HPDE6-E6E7 (cell line): ENCODE measurements around the gene WASF2.
A peak's percentile ranks its signal among the peaks of the same experiment; 100 is the strongest.
"Not testable (repeated sequence)": the region's sequence is repeated elsewhere in the genome, so short reads cannot be mapped to it uniquely, and the experiment has no call there.

ENCODE experiments used
- DNase-seq: peaks from one replicate; pipeline ENCODE4 v3.0.0; 2011; ENCODE audit warnings: missing footprints; ENCODE audit errors: extremely low spot score

WASF2 gene

GRCh38 chr1:27451343-27451742 lies 38.6 kb downstream of the WASF2 start:
- DNase-seq: no peak

GRCh38 chr1:27448982-27449381 lies 41.0 kb downstream of the WASF2 start:
- no peak for DNase-seq

DNA sequence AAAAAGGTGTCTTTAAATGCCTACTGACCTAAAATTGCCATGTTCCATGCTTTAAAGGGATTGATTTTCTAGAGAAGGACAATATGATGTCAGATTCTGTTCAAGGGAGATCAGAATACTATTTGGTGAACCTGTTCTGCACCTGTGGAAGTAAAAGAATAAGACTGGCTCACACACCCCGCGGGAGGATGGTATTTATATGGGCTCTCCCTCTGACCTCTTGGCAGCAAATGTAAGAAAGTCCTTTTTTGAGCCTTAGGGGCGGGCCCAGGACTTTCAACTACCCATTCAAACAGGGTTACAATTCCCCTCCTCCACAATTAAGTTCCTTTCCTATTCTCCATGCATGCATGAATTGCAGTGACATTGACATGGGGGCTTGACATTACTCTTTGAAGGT lies 42.1 kb downstream of the WASF2 start:
- no peak for DNase-seq

- DNase-seq: no peak
Observed at GRCh38 chr1:27447399-27447798, 42.6 kb downstream of the WASF2 start.

- no peak for DNase-seq
Observed at GRCh38 chr1:27446496-27447020, 43.4 kb downstream of the WASF2 start.

DNA sequence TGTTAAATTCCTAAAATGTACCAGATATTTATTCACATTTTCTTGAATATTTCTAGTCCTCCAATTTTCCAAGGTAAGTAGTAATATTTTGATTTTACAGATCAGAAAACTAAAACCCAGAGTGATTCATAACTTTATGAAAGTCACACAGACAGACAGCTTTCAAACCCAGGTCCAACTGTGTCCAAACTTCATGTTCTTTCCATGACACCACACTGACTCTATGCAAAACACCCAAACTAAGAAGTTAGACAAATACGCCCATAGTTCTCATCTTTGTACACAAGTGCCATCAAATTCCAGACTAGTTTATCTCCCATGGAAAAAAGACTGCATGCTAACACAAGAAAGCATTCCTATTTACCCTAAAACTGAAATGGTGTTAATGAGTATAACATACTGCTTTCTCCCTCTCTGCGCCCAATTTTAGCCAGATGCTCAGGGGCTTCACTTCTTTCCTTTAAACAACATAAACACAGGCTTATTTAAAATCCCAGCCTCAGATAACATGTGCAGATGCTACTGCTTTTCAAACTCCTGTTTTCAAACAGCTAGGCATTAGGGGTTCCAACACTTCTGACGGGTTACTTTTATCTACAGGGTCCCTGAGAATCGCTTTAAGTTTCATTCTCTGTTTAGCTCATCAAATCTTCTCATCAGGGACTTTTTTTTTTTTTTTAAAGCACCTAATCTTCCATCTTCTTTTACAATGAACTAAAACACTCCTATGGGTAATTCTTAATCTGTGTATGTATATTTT lies 44.6 kb downstream of the WASF2 start:
- DNase-seq: no peak

- no peak for DNase-seq
Observed at GRCh38 chr1:27444632-27445031, 45.3 kb downstream of the WASF2 start.

DNA sequence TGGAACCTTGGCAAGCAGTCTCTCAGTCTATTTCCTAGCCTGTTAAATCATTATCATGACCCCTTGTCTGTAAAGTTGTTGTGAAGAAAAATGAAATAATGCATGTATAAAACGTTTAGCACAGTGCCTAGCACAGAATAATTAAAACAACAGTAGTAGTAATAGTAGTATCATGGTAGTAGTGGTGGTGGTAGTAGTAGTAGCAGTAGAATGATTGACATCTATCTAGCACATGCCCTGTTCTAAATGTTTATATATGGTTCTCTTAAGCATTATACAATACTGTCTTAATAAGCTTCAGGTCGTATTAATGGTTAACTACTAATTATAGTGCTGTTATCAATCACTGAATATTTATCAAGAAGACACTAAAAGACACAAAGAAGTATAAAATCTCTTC lies 50.8 kb downstream of the WASF2 start:
- no peak for DNase-seq

DNA sequence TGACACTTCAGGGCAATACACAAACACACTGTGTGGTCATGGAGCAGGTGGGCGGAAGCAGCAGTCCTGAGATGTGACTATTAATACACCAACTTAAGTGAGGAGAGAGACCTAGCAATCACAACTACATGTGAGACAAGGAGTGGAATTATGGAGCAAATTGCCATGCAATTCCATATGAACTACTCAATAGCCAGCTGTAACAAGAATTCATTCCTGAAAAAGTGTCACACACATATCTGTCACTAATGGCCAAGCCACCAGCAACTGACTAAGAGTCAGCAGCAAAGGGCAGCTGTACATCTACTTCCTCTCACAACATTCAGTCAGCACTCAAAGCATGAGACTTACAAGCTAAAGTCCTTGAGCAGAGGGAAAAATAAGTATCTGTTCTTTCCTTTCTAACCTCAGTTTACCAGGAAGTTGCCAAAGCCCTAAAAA lies 51.3 kb downstream of the WASF2 start:
- no peak for DNase-seq

- peak; percentile 66 for DNase-seq
Observed at GRCh38 chr1:27436204-27437159, 53.5 kb downstream of the WASF2 start.

DNA sequence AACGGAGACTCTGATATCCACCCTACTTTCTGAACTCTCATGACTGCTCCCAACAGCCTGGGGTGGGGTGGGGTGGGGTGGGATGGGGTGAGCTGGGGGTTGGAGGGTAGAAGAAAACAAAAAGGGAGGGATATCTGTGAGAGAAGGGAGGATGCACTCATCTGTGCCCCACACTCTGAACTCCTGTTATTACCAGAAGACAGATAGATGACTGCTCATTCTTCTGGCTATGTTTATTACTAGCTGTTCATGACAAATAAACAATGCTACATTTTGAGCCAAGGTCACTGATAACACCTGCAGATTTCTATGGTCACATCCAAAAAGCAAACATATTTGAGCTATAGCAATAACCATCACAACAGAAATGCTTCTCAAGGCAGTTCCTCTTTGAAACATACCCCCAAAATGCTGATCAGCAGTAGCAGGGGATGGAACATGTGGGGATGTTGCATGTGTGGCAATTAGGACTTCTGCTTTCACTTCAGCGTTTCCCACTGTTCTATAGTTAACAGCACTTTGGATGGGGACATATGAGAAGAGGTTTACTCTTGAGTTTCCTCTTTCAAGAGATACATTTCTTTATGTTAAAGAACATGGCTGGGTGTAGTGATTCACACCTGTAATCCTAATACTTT lies 54.3 kb downstream of the WASF2 start:
- no peak for DNase-seq

GRCh38 chr1:27433706-27434105 lies 56.3 kb downstream of the WASF2 start:
- no peak for DNase-seq

DNA sequence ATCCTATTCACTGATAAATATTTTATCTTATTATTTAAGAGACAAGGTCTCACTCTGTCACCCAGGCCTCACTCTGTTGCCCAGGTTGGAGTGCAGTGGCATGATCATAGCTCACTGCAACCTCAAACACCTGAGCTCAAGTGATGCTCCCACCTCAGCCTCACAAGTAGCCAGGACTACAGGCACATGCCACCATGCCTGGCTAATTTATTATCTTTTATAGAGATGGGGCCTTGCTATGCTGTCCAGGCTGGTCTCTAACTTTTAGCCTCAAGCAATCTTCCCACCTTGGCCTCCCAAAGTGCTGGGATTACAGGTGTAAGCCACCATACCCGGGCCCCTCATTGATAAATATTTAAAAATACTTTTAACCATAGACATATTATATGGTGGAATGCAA lies 57.2 kb downstream of the WASF2 start:
- not testable (repeated sequence) for DNase-seq

DNA sequence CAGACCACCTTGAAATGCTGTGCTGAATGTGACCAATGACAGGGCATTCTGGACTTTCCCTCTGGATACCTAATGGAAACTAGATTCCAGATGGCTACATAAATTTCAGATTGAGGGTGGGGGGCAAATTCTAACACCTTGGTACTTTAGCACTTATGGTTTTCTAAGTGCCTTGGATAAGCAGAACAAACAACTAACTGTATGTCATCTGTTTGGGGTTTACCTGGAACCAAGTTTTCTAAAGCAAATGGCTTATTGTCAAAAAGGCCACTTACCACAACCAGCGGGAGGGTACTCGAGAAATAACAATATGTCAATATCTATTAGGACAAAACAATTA lies 58.4 kb downstream of the WASF2 start:
- DNase-seq: no peak

DNA sequence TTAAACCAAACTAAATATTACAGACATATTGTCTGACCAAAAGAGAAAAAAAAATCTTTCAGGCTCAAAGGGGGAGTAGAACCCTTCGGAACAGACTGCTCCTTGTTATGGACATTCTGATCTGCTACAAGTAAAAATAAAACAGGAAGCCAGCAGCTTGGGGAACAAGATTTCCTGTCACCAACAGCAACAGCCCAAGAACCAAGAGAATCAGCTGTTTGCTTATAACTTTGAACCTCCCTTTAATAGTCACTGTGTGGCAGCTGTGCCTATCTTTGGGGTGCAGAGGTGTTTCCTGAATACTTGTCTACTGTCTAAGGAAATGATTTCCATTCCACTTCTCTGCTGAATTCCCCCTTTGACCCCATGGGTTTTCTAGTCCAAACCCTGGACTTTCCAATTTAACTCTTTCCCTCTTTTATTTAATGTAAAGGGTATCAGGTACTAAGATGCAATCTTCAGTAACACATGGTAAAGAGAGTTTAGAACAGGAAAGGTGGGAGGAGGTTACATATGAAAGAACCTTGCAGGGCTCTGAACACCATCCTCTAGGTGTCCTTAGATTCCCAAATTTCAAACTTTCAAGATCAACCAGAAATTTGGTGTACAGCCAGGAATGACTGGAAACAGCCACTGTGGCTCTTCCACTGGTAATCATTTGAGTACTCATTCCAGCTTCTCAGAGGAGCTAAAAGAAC lies 58.9 kb downstream of the WASF2 start:
- DNase-seq: no peak

DNA sequence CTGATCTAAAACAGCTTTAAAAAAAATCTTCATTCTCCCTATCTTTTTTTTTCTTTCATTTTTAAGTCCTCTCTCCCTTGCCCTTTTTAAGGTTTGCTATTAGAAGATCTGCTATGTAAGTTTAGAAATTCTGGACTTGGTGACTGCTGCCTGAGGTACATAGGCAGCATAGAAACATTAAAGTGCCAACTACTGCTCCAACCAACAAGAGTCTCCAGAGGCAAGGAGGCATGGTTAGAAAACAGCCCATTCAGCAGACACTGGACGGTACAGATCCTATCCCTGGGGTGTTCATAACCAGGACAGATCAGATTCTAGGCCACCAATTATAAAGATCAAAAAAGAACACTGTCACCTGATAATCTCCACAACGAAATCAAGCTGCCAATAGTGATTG lies 60.9 kb downstream of the WASF2 start:
- DNase-seq: no peak

- DNase-seq: no peak
Observed at GRCh38 chr1:27428316-27429028, 61.5 kb downstream of the WASF2 start.

DNA sequence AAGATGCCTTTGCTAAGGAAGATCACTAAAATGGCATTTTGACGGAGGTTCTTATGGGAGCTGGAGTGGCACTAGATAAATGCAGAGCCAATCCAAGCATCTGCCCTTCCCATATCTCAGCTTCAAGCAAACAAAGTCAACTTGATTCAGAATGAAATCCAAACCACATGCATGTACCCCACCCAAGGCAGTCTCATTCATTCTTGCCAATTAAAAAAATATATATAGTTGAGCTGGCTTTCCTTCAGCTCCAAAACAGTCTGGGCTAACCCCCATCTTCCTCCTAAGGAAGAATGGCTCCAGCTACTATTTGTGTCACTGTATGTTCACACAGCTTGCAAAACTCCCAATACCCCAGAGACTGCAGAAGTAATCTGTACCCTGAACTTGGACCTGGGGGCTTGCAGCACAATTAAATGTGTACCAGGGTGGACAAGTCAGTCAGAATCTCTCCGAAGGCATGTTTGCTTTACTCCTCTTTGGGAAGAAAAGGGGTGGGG lies 62.1 kb downstream of the WASF2 start:
- no peak for DNase-seq

GRCh38 chr1:27427329-27427728 lies 62.6 kb downstream of the WASF2 start:
- DNase-seq: no peak

DNA sequence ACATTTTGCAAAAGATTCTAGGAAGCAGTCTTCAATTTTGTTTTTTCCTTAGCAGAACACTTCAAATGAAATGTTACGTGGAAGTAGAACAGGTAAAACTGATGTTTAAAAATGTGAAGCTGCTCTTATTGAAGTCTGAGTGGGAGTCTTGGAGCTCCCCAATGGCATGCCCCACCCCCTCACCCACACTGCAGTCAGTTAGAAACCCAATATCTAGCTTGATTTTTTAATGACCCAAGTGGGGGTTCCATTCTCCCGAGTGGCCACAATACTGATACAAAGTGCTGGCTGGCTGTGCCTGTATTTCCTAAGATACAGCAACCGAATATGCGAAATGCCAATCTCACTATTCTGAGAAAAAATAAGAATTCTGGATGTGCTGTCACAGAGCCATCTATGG lies 66.3 kb downstream of the WASF2 start:
- DNase-seq: no peak
